Hematopoietic multipotent progenitor cell (in vitro differentiated cells): ENCODE results near the gene DEDD. TPM values are rescaled to one million over a fixed set of nuclear protein-coding genes. Genes with fewer than 3 reads are reported as not detected.

Source experiments
- DNase-seq, 3 donors: peaks; one replicate each; pipeline ENCODE4 v3.0.0-alpha.2; 2011 to 2015; ENCODE audit warnings: low read depth in 2 of 3, low spot score in 2 of 3
- total RNA-seq: library from RNA; depleted of rRNA; stranded (reverse); fragments of >200 nt; gene quantifications from one replicate; pipeline ENCODE4 v1.2.3, GENCODE V29; 2012

The DEDD gene
- total RNA-seq, 1 donor = 59.2 TPM

- no peak for DNase-seq
Observed at GRCh38 chr1:161164901-161165610, 32.6 kb upstream of the DEDD start.

GRCh38 chr1:161163793-161164192, 31.3 kb upstream of the DEDD start:
- no peak for DNase-seq

- no peak for DNase-seq
Observed at GRCh38 chr1:161162806-161163205, 30.3 kb upstream of the DEDD start.

GRCh38 chr1:161162052-161162451, 29.6 kb upstream of the DEDD start:
- DNase-seq = no peak

GRCh38 chr1:161161652-161162051, 29.2 kb upstream of the DEDD start:
- no peak for DNase-seq

- no peak for DNase-seq
Observed at GRCh38 chr1:161160671-161161145, 28.2 kb upstream of the DEDD start.

- no peak for DNase-seq
Observed at GRCh38 chr1:161159913-161160243, 27.4 kb upstream of the DEDD start.

GRCh38 chr1:161159087-161159912, 26.8 kb upstream of the DEDD start, which contains the start of gene USP21:
TSS of gene USP21 (plus strand) at chr1:161159500. CDS start at chr1:161160641, 1,141 bp downstream.
- peak; percentile 76 to 94 (median 90) for DNase-seq

- DNase-seq = peak in 2 of 3 donors; percentile 24 to 43
Observed at GRCh38 chr1:161158316-161159010, 26.0 kb upstream of the DEDD start.

GRCh38 chr1:161157867-161158266, 25.4 kb upstream of the DEDD start:
- DNase-seq = no peak

GRCh38 chr1:161153682-161154337, 21.3 kb upstream of the DEDD start, which contains the start of gene UFC1:
TSS of gene UFC1 (plus strand) at chr1:161153978. CDS start at chr1:161153998, 20 bp downstream.
- peak; percentile 76 to 95 (median 91) for DNase-seq

- no peak for DNase-seq
Observed at GRCh38 chr1:161153176-161153575, 20.7 kb upstream of the DEDD start.

GRCh38 chr1:161145832-161146231, 13.4 kb upstream of the DEDD start:
- no peak for DNase-seq

GRCh38 chr1:161140755-161141400, 8.4 kb upstream of the DEDD start:
- DNase-seq = no peak

- peak in 1 of 3 donors; percentile 76 for DNase-seq
Observed at GRCh38 chr1:161139766-161140165, 7.3 kb upstream of the DEDD start.

GRCh38 chr1:161138431-161138830, 6.0 kb upstream of the DEDD start:
- no peak for DNase-seq

GRCh38 chr1:161137881-161138280, 5.4 kb upstream of the DEDD start:
- DNase-seq = no peak

GRCh38 chr1:161133220-161133740, 813 bp upstream of the DEDD start:
- no peak for DNase-seq

GRCh38 chr1:161131523-161132409, 701 bp downstream of the DEDD start:
- no peak for DNase-seq
